RWPE1 (cell line): Measurements from ENCODE around the gene DIRAS2.
A peak's percentile ranks its signal among the peaks of the same experiment; 100 is the strongest.

Experiments used
- CTCF ChIA-PET: fragments of 350-600 bp; sonication (Branson Sonifier 250); formaldehyde crosslinking; extraction: SDS; loops from one replicate; lab custom pipeline; 2021; lab: Yijun Ruan, JAX
- POLR2A ChIA-PET: fragments of 400-600 bp; formaldehyde crosslinking; extraction: SDS; loops from one replicate; lab custom pipeline; 2020; ENCODE audit warnings: antibody characterized with exemption; ENCODE audit not compliant: low non-redundant PET; lab: Yijun Ruan, JAX
- DNase-seq: peaks from one replicate; pipeline ENCODE4 v3.0.0; 2012; ENCODE audit warnings: low spot score
- H3K27ac ChIP-seq: fragments of 450-650 bp; 2 replicates; pipeline ENCODE4 v1.5.1; 2017
- CTCF ChIP-seq: fragments of 450-650 bp; conservative IDR thresholded peaks from 2 replicates; pipeline ENCODE4 v1.5.1; 2017; ENCODE audit warnings: low read depth, mild to moderate bottlenecking

DIRAS2 gene

GRCh38 chr9:90607701-90608516, 34.7 kb downstream of the DIRAS2 start:
- POLR2A ChIA-PET, result no interaction called here
- no peak for DNase-seq
- H3K27ac ChIP-seq, result no peak overlapping the region
- no peak for TF ChIP-seq CTCF
- CTCF ChIA-PET, result no interaction called here

- no peak for TF ChIP-seq CTCF
- DNase-seq, result peak; percentile 33
- CTCF ChIA-PET, result interaction anchor here (0.6 kb wide), 1 partner anchor 43 kb away, joined by 3 read pairs; the partner anchor contains the start of gene DIRAS2
- H3K27ac ChIP-seq, result no peak overlapping the region
- POLR2A ChIA-PET, result no interaction called here
These were observed 42.6 kb downstream of the DIRAS2 start for GRCh38 chr9:90600029-90600428.

GRCh38 chr9:90598191-90598590, 44.4 kb downstream of the DIRAS2 start:
- DNase-seq, result no peak
- CTCF ChIA-PET, result interaction anchor here (0.8 kb wide), 1 partner anchor 32 kb away, joined by 5 read pairs; no protein-coding TSS in a partner anchor
- POLR2A ChIA-PET, result no interaction called here
- no peak for TF ChIP-seq CTCF
- H3K27ac ChIP-seq, result no peak overlapping the region

GRCh38 chr9:90593646-90594045, 49.0 kb downstream of the DIRAS2 start:
- H3K27ac ChIP-seq, result no peak overlapping the region
- no peak for TF ChIP-seq CTCF
- ChIA-PET POLR2A (no interaction called here), CTCF (no interaction called here)
- DNase-seq, result no peak

- H3K27ac ChIP-seq, result no peak overlapping the region
- no peak for TF ChIP-seq CTCF
- CTCF ChIA-PET, result no interaction called here
- POLR2A ChIA-PET, result no interaction called here
- no peak for DNase-seq
These were observed 62.0 kb downstream of the DIRAS2 start for GRCh38 chr9:90580576-90580975.

- ChIA-PET POLR2A (no interaction called here), CTCF (no interaction called here)
- TF ChIP-seq CTCF, result no peak
- no peak overlapping the region for H3K27ac ChIP-seq
- no peak for DNase-seq
These were observed 63.4 kb downstream of the DIRAS2 start for GRCh38 chr9:90579181-90579580.
